ENCODE results near the gene PHACTR1.

PHACTR1 gene

DNA sequence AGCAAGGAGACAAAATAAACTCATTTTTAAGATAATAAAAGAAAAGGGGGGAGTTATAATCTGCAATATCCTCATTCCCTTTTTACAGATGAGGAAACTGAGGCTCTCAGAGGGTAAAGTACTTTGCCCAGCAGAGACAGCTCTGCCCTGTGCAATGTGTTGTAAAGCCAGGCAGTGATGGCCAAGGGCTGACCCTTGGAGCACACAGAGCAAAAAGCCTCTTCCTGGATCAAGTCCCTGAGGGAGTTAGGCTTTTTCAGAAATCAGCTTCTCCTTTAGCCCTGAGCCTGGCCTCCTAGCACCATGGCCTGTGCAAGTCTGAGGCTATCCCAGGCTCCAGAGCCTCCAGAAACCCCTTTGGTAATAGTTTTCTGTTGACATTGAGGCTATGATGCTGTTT, 234.8 kb downstream of the PHACTR1 start:
- no peak for DNase-seq (ENCODE audit: low spot score)

DNA sequence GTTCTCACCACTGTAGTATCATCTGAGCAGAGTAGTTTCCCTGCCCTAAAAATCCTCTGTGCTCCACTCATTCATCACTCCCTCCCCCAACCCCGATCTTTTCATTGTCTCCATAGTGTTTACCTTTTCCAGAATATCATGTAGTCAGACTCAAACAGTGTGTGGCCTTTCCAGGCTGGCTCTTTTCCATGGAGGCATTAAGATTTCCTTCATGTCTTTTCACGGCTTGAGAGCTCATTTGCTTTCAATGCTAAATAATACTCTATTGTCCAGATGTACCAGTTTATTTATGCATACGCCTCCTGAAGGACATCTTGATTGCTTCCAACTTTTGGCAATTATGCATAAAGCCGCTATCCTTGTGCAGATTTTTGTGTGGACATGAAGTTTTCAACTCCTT, 235.8 kb downstream of the PHACTR1 start:
- no peak for DNase-seq (ENCODE audit: low spot score)

DNA sequence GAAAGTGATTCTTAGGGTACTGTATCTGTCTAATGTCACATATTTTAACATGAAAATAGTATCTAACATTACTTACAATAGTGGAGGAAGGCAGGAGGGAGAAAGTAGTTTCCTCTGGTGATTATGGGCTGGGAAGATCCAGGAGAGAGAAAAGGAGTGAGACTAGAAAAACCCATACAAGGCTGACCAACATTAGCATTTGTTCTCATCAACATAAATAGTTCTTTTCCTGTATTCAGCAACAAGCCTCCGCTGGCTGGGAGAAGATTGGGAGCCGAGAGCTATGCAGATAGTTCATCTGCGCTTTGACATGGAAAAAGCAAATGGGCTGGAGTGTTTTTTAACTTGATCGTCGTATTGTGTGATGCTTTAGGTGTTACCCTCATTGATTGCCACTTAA, 239.4 kb downstream of the PHACTR1 start:
- no peak for DNase-seq (ENCODE audit: low spot score)

DNA sequence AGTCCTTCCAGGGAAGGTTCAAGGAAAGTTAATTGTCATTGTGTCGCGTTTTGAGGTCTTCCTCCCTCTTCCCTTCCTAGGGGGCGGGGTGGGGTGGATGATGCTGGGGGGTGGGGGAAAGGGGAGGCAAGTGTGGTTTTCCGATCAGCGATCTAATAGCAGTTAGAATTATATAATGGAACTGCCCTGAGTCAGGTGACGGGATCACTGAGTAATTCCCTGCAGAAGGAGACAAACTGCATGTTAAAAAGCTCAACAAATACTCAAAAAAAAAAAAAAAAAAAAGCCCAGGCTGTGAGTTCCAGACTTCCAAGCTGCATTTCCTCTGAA, 240.4 kb downstream of the PHACTR1 start:
- peak; percentile 4 for DNase-seq (ENCODE audit: low spot score)

DNA sequence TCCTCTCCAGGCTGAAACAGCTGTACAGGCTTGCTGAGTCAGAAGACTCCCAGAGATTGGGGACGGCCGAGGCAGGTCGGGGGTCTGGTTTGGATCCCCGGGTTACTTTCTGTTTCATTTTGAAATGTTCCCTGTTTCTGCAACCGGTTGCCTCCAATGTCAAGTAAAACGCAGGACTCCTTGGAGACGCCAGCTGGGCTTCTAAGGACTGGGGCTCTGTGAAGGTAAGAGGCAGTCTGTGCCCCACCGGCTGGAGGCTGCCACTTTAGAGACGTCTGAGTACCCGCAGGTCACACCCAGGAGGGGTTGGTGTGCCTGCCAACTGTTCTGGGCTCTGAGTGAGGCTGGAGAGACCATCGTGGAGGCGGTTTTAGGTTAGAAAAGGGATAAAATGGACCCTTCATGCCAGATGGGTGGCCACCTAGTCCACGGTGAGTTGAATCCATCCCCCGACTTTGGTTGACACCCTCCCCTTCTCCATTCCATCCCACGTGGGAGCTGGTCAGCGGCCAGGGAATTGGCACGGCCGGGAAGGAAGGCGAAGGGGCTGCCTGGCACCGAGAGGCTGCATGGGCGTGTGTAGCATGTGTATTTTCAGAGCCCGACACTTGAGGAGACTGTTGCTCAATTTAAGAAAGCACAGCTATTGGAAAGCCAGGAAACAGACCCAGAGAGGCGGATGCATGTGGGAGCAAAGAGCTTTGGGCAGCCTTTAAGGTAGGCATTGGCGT, 240.9 kb downstream of the PHACTR1 start:
- DNase-seq (ENCODE audit: low spot score) = peak; percentile 28

DNA sequence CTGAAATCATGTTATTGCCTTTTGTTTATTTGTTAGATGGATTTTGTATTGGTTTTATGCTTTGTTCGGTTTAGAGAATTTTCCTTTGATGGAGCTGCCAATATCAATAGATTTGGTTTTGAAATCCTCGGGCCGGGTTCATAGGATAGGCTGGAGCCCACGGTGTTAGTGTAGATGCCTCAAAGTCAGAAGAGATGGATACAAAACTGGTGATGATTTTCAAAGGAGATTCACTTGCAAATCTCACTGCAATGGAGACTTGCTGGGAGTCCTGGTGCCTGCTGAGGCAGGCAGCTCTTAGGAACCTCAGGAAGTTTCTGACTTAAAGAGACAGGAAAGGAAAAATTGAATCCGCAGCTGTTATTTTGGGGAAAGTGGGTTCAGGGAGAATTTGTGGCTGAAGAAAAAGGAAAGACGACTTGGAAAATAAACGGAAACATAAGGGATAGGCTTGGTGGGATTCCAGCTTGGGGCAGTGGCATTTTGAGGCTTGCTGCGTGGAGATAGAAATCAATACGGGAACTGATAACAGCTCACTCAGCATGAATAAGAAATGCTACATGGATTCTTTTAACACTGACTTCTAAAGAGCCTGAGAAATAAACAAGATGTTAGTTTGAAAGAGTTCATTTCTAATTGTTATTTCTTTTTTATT, 241.6 kb downstream of the PHACTR1 start:
- DNase-seq (ENCODE audit: low spot score) = no peak

DNA sequence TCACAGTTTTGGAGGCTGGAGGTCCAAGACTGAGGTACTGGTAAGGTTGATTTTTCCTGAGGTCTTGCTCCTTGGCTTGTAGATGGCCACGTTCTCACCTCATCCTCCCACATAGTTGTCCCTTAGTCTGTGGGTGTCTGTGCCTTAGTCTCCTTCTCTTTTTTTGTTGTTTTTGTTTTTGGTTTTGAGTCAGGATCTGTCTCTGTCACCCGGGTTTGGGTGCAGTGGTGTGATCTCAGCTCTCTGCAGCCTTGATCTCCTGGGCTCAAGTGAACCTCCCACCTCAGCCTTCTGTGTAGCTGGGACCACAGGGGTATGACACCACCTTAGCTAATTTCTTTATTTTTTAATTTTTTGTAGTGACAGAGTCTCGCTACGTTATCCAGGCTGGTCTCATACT, 245.2 kb downstream of the PHACTR1 start:
- DNase-seq (ENCODE audit: low spot score) = no peak

DNA sequence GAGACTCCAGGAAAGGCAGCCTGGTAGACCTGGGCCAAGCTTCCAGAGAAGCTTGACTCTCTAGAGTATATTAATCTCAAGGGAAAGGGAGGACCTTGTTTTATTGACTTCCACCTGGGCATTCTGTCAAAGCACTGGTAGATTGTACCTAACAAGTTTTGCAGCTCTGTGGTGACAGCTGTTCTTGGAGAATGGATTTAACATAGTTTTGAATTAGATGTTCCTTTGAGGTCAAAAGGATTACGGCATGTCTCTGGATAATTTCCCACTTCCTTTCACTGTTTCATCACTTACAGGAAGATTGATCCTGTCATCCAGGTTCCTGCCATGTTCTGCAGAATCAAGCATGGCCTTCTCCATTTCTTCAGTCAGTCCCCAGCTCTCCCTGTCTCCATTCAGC, 246.0 kb downstream of the PHACTR1 start:
- DNase-seq (ENCODE audit: low spot score) = no peak

DNA sequence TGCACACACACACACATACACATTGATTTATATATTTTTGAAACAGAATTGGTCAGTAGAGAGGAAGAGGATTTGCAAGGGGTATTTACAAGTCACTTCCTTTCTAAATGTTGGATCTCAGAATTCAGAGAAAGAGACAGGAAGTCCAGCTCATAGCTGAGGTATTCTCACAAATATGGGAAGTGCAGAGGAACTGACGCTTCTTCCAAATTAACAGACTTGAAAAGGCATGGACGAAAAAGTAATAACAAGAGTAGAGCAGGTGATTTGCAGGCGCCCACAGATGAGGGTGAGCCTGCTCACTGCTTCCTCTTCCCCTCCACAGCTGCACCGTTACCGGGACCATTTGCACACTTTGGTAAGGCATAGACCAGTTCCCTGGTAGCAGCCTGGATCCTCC, 246.4 kb downstream of the PHACTR1 start:
- DNase-seq (ENCODE audit: low spot score) = no peak

DNA sequence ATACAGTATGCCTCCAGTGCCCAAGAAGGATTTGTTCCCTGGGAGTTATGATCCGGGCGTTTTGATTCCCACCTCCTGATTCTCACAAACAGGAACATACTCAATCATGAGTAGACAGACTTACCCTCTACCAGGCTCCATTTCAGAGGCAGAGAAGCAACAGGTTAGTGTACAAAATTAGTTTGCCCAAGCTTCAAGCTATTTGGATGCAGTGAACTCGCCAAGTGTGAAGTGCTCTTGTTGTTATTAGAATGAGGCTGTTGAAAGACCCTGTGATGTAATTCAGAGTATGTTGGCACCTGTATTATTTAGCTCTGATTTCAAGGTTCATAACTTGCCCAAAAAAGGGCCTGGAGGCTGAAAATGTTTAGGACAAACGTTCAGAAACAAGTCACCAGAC, 247.0 kb downstream of the PHACTR1 start:
- no peak for DNase-seq (ENCODE audit: low spot score)

DNA sequence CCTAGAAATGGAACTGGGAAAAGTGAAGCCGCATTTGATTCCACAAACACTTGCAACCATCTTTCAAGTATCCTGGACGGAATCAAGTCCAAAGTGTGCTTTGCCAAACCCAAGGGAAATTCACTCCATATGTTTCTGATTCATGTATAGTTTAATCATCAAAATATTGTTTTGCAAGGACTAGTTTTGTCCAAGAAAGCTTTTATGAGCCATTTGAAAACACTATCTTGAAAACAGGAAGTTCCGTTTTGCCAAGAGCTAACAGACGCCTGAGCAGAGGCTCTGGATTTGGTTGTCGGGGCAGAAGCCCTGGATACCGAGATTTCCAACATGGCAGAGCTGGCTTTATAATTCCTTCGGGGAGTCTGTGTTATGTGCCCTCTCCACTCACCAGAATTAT, 251.1 kb downstream of the PHACTR1 start:
- DNase-seq (ENCODE audit: low spot score) = no peak

DNA sequence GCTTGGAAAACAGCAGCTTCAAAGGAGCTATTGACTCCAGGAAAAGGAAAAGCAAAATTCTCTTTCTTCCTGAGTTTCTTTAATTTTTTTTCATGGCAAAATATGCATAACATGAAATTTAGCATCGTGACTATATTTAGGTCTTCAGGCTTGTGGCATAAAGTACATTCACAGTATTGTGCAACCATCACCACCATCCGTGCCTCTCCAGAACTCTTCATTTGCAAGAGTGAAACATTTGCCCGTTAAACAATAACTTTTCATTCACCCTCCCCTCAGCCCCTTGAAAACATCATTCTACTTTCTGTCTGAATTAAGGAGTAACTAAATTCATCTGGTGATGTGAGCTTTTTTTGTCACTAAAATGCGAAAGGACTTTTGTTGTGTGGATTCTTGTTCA, 251.7 kb downstream of the PHACTR1 start:
- no peak for DNase-seq (ENCODE audit: low spot score)

DNA sequence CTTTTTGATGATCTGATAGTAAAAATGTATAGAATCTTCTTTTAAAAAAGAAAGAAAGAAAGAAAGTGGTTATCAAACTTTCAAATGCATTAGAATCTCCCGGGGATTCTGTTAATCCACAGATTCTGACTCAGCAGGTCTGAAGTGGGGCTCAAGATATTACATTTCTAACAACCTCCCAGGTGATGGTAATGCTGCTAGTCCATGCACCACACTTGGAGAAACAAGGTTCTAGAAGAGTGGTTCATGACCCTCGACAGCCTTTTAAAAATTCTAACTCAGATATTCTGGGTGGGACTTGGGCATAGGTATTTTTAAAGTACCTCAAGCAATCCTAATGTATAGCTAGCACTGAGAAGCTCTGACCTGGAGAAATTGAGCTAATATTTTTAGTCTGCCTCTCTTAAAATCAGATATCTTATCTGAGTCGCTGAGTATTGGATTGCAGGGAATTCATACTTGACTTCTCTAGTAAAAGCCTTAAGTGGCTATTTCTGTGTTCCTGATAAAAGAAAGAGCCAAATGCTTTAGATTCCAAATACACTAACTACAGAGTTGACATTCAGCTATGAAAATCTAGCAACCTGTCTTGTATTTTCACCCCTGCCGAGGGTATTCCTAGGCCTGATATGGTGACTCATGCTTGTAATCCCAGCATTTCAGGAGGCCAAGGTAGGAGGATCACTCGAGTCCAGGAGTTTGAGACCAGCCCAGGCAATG, 252.4 kb downstream of the PHACTR1 start:
- DNase-seq (ENCODE audit: low spot score) = no peak

DNA sequence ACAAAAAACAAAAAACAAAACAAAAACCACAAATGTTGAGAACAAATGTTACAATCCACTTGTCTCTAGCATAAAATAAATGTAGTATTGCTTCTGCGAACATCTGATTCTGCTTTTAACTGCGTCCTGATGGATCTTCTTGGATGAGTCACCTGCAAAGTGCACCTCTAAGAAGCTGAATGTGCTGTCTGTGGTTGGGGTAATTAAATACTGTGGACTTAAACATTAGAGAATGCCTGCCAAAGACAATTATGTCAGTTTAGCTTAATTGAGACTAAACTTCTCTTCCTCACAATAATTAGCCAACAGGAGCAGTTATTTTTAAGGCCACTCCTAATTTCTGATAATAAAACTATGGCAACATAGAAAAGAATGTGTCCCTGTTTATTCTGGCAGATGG, 253.4 kb downstream of the PHACTR1 start:
- DNase-seq (ENCODE audit: low spot score) = no peak

DNA sequence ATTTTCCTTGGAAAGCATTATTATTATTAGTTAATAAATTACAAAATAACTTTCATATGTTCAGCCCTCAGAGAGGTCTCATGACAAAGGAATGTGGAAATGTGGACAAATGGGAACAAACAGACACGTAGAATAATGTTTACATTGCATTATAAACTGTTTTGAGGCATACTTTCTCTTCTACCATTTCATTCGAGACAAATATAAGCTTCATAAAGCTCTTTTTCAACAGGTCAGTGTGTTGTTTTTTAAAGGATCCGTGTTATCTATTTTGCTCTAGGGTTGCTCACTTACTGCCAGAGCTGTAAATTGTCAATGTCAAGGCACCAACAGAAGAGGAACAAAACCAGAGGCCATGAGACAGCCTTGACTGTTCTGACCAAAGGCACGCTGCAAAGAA, 256.8 kb downstream of the PHACTR1 start:
- DNase-seq (ENCODE audit: low spot score) = no peak

DNA sequence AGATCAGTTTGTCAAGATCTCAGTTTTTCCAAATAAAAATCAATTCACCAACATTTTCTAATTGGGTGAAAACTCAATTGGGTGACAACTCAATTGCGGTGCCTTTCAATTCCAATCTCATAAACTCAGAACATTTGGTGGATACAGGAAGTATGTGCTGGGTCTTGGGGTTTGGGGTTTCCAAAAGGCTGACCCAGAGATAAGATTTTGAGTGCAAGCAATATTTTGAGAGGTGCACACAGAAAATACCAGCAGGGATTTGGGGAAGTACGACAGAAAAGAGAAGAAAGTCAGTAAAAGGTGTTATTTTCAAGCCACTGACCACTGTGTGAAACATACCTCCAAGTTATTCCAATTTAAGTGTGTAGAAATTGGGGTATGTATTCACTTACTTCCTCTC, 258.0 kb downstream of the PHACTR1 start:
- no peak for DNase-seq (ENCODE audit: low spot score)

DNA sequence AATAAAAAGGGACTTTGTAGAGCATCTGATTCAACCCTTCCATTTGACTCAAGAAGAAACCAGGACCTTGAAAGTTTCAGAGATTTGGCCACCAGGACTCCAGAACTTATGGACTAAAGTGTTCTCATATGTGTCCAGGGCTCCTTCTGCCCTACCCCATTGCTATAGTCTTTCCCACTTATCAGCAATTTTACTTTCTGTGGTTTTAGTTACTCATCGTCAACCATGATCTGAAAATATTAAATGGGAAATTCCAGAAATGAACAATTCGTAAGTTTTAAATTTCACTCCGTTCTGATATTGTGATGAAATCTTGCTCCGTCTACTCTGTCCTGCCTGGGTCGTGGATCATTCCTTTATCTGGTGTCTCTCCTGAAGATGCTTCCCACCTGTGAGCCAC, 259.8 kb downstream of the PHACTR1 start:
- no peak for DNase-seq (ENCODE audit: low spot score)

DNA sequence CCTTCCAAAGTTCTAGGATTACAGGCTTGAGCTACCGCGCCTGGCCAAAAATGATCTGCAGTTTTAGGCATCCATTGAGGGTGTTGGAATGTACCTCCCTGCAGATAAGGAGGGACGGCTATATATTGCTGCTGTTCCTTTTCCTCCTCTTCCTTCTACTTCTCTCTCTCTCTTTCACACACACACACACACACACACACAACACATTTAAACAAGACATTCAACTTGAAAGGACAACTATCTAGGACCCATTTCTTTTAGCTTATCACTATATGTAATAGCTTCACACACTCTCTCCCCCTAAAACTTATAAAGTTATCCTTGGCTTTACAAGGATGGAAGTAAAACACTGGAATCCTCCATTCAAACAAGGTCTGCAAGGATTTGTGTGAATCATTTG, 260.6 kb downstream of the PHACTR1 start:
- DNase-seq (ENCODE audit: low spot score) = no peak

DNA sequence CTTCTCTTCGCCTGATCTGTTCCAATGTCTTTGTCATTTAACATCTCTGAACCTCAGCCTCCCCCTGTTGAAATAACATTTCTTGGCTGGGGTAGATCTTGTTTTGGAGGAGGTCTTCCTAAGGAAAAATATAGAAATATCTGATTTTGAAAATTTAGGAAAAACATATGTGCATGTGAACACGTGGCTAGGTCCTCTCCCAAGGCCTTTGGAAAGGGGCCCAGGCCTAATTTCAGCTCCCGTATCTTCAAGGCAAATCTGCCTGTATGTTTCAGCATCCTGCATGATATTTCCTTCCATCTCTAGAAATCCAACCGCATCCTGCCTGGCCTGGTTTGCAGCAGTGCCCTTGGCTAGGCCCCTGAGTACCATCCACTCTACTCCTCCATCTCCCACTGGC, 261.2 kb downstream of the PHACTR1 start:
- DNase-seq (ENCODE audit: low spot score) = peak; percentile 4

DNA sequence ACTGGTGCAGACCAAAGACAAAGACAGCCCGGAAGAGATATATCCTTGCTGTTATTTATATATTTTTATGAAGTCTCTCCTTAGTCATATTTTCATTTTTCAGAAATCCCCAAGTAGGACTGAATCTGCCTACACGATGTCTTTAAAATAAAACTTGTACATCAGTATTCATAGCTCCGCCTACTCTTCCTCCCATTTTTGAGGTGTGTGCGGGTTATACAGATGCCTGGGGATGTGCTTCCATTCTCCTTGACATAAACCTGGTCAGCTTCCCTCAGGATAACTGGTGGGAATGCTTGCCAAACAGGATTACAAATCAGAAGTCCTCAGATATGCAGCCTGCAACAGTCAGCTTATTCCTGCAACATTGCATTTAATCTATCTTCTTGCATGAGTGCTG, 264.2 kb downstream of the PHACTR1 start:
- DNase-seq (ENCODE audit: low spot score) = no peak

DNA sequence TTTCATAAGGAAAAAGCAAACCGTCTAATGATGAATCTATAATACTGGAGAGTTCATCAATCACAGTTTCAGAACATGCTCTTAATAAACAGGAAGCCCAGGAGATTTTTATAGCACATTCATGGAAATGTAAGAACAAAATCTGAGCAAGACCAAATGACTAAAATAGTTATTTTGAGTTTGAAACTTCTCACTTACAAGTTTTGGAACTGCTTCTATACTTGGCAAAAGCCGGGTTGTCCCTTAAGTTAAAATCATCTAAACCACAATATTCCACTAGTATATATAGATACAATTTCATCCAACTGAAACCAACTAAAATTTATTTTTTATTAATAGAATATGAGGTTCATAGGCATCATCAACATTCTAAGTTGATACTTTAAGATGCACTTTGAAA, 268.2 kb downstream of the PHACTR1 start:
- DNase-seq (ENCODE audit: low spot score) = no peak

DNA sequence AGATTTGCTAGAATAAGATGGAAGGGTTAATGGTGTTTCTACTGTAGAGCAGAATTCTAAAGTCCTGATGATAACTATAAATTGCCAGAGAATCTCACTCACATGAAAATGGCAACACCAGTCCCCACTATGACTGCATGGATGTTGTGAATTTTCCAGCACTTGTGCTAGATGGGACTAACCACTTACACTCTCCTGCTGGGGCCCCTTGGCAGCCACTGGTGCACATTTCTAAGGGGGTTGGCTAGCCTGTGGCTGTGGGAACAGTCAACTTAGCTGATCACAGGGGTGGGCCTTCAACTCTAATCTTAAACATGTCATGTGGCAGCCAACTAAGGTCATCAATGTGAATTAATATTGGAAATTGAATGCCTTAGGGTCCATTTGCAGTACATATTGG, 271.2 kb downstream of the PHACTR1 start:
- no peak for DNase-seq (ENCODE audit: low spot score)

DNA sequence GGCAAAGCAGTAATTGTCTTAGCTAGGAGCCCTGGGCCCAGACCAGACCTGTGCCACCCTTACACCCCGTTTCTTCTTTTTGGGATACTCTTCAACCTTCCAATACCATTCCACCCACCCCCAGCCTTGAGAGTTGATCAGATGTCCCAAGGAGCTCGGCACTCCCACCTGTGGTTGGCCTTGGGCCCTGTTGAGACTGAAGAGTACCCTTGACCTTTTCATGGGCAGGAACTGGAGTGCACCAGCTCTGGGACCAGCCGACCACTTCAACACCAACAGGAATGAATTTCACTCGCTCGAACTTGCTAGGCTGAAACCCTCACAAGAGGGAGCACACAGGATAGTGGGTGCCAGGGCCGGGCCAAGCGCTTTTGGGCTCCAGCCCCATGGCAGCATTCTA, 273.6 kb downstream of the PHACTR1 start:
- no peak for DNase-seq (ENCODE audit: low spot score)

DNA sequence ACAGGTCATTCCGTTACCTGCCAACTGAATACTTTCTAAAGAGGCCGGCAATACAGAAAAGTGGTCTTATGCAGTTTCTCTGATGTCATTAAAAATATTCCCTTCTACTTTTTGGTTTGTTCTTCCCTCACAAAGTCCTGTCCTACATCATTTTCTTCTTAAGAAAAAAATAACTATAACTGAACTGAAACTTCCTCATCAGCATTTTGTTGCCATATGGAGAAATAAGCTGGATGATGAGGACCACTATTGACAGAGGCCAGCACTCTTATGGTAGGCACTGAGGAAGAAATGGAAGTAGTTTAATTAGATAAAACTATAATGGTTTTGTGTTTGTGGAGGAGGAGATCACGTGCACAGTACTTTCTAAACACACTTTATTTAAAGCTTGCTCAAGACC, 274.9 kb downstream of the PHACTR1 start:
- DNase-seq (ENCODE audit: low spot score) = no peak
